DOHH2 (cell line): ENCODE results near the gene SLC9A7.

ENCODE experiments used
- H3F3A ChIP-seq: fragments of 200-600 bp; sonication (generic), shearing (Covaris generic); 2 replicates; pipeline ENCODE4 v1.6.0; 2016; ENCODE audit warnings: antibody characterized with exemption, mild to moderate bottlenecking; ENCODE audit not compliant: control insufficient read depth, insufficient read depth
- H3K27ac ChIP-seq: fragments of 200-600 bp; sonication (generic); 2 replicates; pipeline ENCODE4 v1.5.1; 2014; ENCODE audit warnings: low read depth, mild to moderate bottlenecking, low read length, moderate library complexity
- H3K27me3 ChIP-seq: fragments of 200-600 bp; sonication (generic); 2 replicates; pipeline ENCODE4 v1.6.1; 2014; ENCODE audit warnings: mild to moderate bottlenecking, low read length, mixed read lengths; ENCODE audit not compliant: control insufficient read depth
- H3K36me3 ChIP-seq: fragments of 200-600 bp; sonication (generic); 2 replicates; pipeline ENCODE4 v1.6.1; 2014; ENCODE audit warnings: mild to moderate bottlenecking, low read length, moderate library complexity, mixed read lengths; ENCODE audit not compliant: control insufficient read depth
- H3K4me1 ChIP-seq: fragments of 200-600 bp; sonication (generic); 2 replicates; pipeline ENCODE4 v1.6.1; 2014; ENCODE audit warnings: mild to moderate bottlenecking, low read length, mixed read lengths; ENCODE audit not compliant: control insufficient read depth
- H3K4me2 ChIP-seq: fragments of 200-600 bp; sonication (generic); 2 replicates; pipeline ENCODE4 v1.6.0; 2014; ENCODE audit warnings: mild to moderate bottlenecking, low read length, moderate library complexity
- H3K4me3 ChIP-seq: fragments of 200-600 bp; sonication (generic); 2 replicates; pipeline ENCODE4 v1.5.1; 2014; ENCODE audit warnings: mild to moderate bottlenecking, low read length, mixed read lengths
- H3K79me2 ChIP-seq: fragments of 200-600 bp; sonication (generic); 2 replicates; pipeline ENCODE4 v1.6.1; 2014; ENCODE audit warnings: mild to moderate bottlenecking, low read length, mixed read lengths; ENCODE audit not compliant: control insufficient read depth
- H3K9me2 ChIP-seq: fragments of 200-600 bp; sonication (generic); replicated peaks from 2 replicates; pipeline ENCODE4 v1.6.1; 2014; ENCODE audit warnings: mild to moderate bottlenecking, low read length, mixed read lengths; ENCODE audit not compliant: control insufficient read depth
- H3K9me3 ChIP-seq: fragments of 200-600 bp; sonication (generic); 2 replicates; pipeline ENCODE4 v1.6.1; 2014; ENCODE audit warnings: antibody characterized with exemption, low read length, mixed read lengths; ENCODE audit not compliant: control insufficient read depth, insufficient read depth
- H4K20me1 ChIP-seq: fragments of 200-600 bp; sonication (generic); 2 replicates; pipeline ENCODE4 v1.6.0; 2014; ENCODE audit warnings: low read depth, mild to moderate bottlenecking, antibody characterized with exemption, low read length, moderate library complexity; ENCODE audit not compliant: control insufficient read depth, insufficient read depth
- EZH2phosphoT487 ChIP-seq: fragments of 200-600 bp; sonication (generic); IDR thresholded peaks from 2 replicates; pipeline ENCODE4 v1.6.1; 2017; ENCODE audit warnings: borderline replicate concordance, mild to moderate bottlenecking, antibody characterized with exemption, low read length, moderate library complexity, mixed read lengths
- TF ChIP-seq, protein P1 (sequence below): fragments of 200-600 bp; sonication (generic); IDR thresholded peaks from one replicate; pipeline ENCODE4 v1.5.1; 2014; ENCODE audit warnings: antibody characterized with exemption, mild to moderate bottlenecking, low read depth, low read length; ENCODE audit not compliant: poor library complexity, severe bottlenecking

SLC9A7 gene

DNA sequence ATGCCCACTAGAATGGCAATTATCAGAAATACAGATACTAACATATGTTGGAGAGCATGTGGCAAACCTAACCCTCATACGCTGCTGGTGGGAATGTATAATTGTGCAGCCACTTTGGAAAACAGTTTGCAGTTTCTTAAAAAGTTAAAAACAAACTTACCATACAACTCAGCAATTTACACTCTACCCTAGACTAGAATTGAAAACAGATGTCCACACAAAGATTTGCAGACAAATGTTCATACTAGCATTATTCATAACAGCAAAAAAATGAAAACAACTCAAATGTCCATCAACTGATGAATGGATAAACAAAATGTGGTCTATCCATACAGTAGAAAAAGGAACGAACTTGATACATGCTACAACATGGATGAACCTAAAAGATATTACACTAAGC lies 64.4 kb downstream of the SLC9A7 start:
- Histone ChIP-seq H3K4me2 (no peak overlapping the region), H3K79me2 (no peaks in the 10 kb centered on the region), H3K27me3 (no peaks in the 10 kb centered on the region)

GRCh38 chrX:46693149-46693548 lies 65.8 kb downstream of the SLC9A7 start:
- Histone ChIP-seq H3K4me3 (no peak overlapping the region), H3K9me3 (no peaks in the 10 kb centered on the region), H3K9me2 (no peaks in the 10 kb centered on the region), H4K20me1 (no peaks in the 10 kb centered on the region), H3K27me3 (no peaks in the 10 kb centered on the region), H3F3A (no peaks in the 10 kb centered on the region), H3K4me1 (peaks cover 10% of the 10 kb centered on the region), H3K4me2 (peak overlapping the region; percentile 16; the same call in 1 of the 2 replicates), H3K27ac (no peak overlapping the region), H3K79me2 (no peaks in the 10 kb centered on the region), H3K36me3 (no peaks in the 10 kb centered on the region)
- TF ChIP-seq, protein P1, sequence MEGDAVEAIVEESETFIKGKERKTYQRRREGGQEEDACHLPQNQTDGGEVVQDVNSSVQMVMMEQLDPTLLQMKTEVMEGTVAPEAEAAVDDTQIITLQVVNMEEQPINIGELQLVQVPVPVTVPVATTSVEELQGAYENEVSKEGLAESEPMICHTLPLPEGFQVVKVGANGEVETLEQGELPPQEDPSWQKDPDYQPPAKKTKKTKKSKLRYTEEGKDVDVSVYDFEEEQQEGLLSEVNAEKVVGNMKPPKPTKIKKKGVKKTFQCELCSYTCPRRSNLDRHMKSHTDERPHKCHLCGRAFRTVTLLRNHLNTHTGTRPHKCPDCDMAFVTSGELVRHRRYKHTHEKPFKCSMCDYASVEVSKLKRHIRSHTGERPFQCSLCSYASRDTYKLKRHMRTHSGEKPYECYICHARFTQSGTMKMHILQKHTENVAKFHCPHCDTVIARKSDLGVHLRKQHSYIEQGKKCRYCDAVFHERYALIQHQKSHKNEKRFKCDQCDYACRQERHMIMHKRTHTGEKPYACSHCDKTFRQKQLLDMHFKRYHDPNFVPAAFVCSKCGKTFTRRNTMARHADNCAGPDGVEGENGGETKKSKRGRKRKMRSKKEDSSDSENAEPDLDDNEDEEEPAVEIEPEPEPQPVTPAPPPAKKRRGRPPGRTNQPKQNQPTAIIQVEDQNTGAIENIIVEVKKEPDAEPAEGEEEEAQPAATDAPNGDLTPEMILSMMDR = no peak
- TF ChIP-seq EZH2phosphoT487 = no peak

More for the DNA sequence above, 64.4 kb downstream of the SLC9A7 start:
- Histone ChIP-seq H3K4me3 (no peak overlapping the region), H3K36me3 (no peaks in the 10 kb centered on the region), H3K27ac (no peak overlapping the region), H3K4me1 (peaks cover 10% of the 10 kb centered on the region), H3K9me2 (no peaks in the 10 kb centered on the region), H3F3A (no peaks in the 10 kb centered on the region), H4K20me1 (no peaks in the 10 kb centered on the region), H3K9me3 (no peaks in the 10 kb centered on the region)
- TF ChIP-seq, protein P1 = no peak
- TF ChIP-seq EZH2phosphoT487 = no peak

GRCh38 chrX:46690818-46691217 lies 68.1 kb downstream of the SLC9A7 start:
- H3K79me2 ChIP-seq = no peaks in the 10 kb centered on the region

More at GRCh38 chrX:46690818-46691217, 68.1 kb downstream of the SLC9A7 start:
- H3F3A ChIP-seq = no peaks in the 10 kb centered on the region
- H3K4me1 ChIP-seq = peaks cover 10% of the 10 kb centered on the region
- no peaks in the 10 kb centered on the region for H3K27me3 ChIP-seq
- no peak overlapping the region for H3K4me2 ChIP-seq
- no peak overlapping the region for H3K27ac ChIP-seq
- no peak for TF ChIP-seq EZH2phosphoT487
- TF ChIP-seq, protein P1 = no peak
- no peaks in the 10 kb centered on the region for H3K9me2 ChIP-seq
- no peaks in the 10 kb centered on the region for H3K9me3 ChIP-seq
- H3K36me3 ChIP-seq = no peaks in the 10 kb centered on the region
- H3K4me3 ChIP-seq = no peak overlapping the region
- H4K20me1 ChIP-seq = no peaks in the 10 kb centered on the region
